Measurements from ENCODE around the gene TMEM51. TPM values are rescaled to one million over a fixed set of nuclear protein-coding genes. Genes with fewer than 3 reads are reported as not detected.

TMEM51 gene
- total and polyA plus RNA-seq, 2 donors (not counting 1 experiment from before 2014, with no cell fraction given) = 0.06 to 0.30 TPM

GRCh38 chr1:15125101-15125745, 28.3 kb upstream of the TMEM51 start:
- Histone ChIP-seq H3K36me3 (replicated peaks in 1 of 2; ENCODE audit: control extremely low read depth in 1 of 2, control insufficient read depth in 1 of 2, extremely low read depth in 1 of 2, insufficient read depth in 2 of 2, low read length in 1 of 2) (no peaks in the 10 kb centered on the region), H3K4me3 (ENCODE audit: control extremely low read depth in 1 of 5, extremely low read depth in 1 of 5, insufficient read depth in 1 of 5, low read depth in 2 of 5, low read length in 4 of 5) (no peak overlapping the region), H3K4me1 (ENCODE audit: control insufficient read depth in 2 of 2, insufficient read depth in 2 of 2, low read length in 2 of 2) (no peaks in the 10 kb centered on the region), H3K4me2 (replicated peaks; ENCODE audit: low read depth, low read length, poor library complexity, severe bottlenecking) (no peak overlapping the region), H3K27me3 (replicated peaks in 1 of 4; ENCODE audit: control extremely low read depth in 1 of 4, control insufficient read depth in 3 of 4, insufficient read depth in 4 of 4, low read length in 3 of 4) (peaks cover 0 to 13% (median 2%) of the 10 kb centered on the region in 4 experiments), H3K9me3 (ENCODE audit: control extremely low read depth in 1 of 3, control insufficient read depth in 2 of 3, insufficient read depth in 1 of 3, low read length in 2 of 3) (peaks cover 0 to 9% (median 0%) of the 10 kb centered on the region in 3 donors), H3K79me2 (ENCODE audit: control insufficient read depth, insufficient read depth, low read length) (no peaks in the 10 kb centered on the region), H3K27ac (ENCODE audit: low read length in 2 of 2) (no peak overlapping the region), H4K20me1 (ENCODE audit: control insufficient read depth, insufficient read depth, low read length, poor library complexity, severe bottlenecking) (no peaks in the 10 kb centered on the region), H3K9ac (ENCODE audit: low read length) (no peak overlapping the region), H2AFZ (ENCODE audit: insufficient read depth, low read depth, low read length, poor library complexity, severe bottlenecking) (no peak overlapping the region)
- Mint-ChIP-seq H3K4me3 (no peak overlapping the region), H3K27ac (no peak overlapping the region), H3K4me1 (no peaks in the 10 kb centered on the region), H3K9me3 (ENCODE audit: insufficient read depth) (no peaks in the 10 kb centered on the region), H3K27me3 (peaks cover 5% of the 10 kb centered on the region)
- ATAC-seq (ENCODE audit: low read depth) = no peak
- intact Hi-C loops (cut with micrococcal nuclease) = no loop called here
- CTCF ChIA-PET = no interaction called here
- 94% methylated on average over 5 of the region's 7 CpGs for WGBS (ENCODE audit: insufficient coverage)
- TF ChIP-seq EZH2 (IDR thresholded peaks at IDR 0.05; ENCODE audit: borderline replicate concordance, insufficient read depth, low read depth, low read length, poor library complexity, severe bottlenecking) = no peak
- no peak for TF ChIP-seq CTCF (IDR thresholded peaks at IDR 0.05)
- DNase-seq = no peak
- POLR2A ChIA-PET = no interaction called here

GRCh38 chr1:15128077-15128476, 25.5 kb upstream of the TMEM51 start:
- H3K27me3 Mint-ChIP-seq = peaks cover 11% of the 10 kb centered on the region

More at GRCh38 chr1:15128077-15128476, 25.5 kb upstream of the TMEM51 start:
- ATAC-seq (ENCODE audit: low read depth) (no peak), DNase-seq (no peak)
- Histone ChIP-seq H3K27ac (ENCODE audit: low read length in 2 of 2) (no peak overlapping the region), H3K27me3 (replicated peaks in 1 of 4; ENCODE audit: control extremely low read depth in 1 of 4, control insufficient read depth in 3 of 4, insufficient read depth in 4 of 4, low read length in 3 of 4) (peaks cover 0 to 8% (median 2%) of the 10 kb centered on the region in 4 experiments), H2AFZ (ENCODE audit: insufficient read depth, low read depth, low read length, poor library complexity, severe bottlenecking) (no peak overlapping the region), H3K9me3 (ENCODE audit: control extremely low read depth in 1 of 3, control insufficient read depth in 2 of 3, insufficient read depth in 1 of 3, low read length in 2 of 3) (peaks cover 0 to 9% (median 0%) of the 10 kb centered on the region in 3 donors), H3K4me2 (replicated peaks; ENCODE audit: low read depth, low read length, poor library complexity, severe bottlenecking) (no peak overlapping the region), H3K79me2 (ENCODE audit: control insufficient read depth, insufficient read depth, low read length) (no peaks in the 10 kb centered on the region), H3K9ac (ENCODE audit: low read length) (no peak overlapping the region), H4K20me1 (ENCODE audit: control insufficient read depth, insufficient read depth, low read length, poor library complexity, severe bottlenecking) (no peaks in the 10 kb centered on the region), H3K4me1 (ENCODE audit: control insufficient read depth in 2 of 2, insufficient read depth in 2 of 2, low read length in 2 of 2) (no peaks in the 10 kb centered on the region), H3K4me3 (ENCODE audit: control extremely low read depth in 1 of 5, extremely low read depth in 1 of 5, insufficient read depth in 1 of 5, low read depth in 2 of 5, low read length in 4 of 5) (no peak overlapping the region), H3K36me3 (replicated peaks in 1 of 2; ENCODE audit: control extremely low read depth in 1 of 2, control insufficient read depth in 1 of 2, extremely low read depth in 1 of 2, insufficient read depth in 2 of 2, low read length in 1 of 2) (no peaks in the 10 kb centered on the region)
- Mint-ChIP-seq H3K27ac (no peak overlapping the region), H3K4me1 (no peaks in the 10 kb centered on the region), H3K4me3 (no peak overlapping the region), H3K9me3 (ENCODE audit: insufficient read depth) (no peaks in the 10 kb centered on the region)
- POLR2A ChIA-PET = no interaction called here
- intact Hi-C loops (cut with micrococcal nuclease) = no loop called here
- CTCF ChIA-PET = interaction anchor here (0.7 to 2.1 kb wide), 11 partner anchors 9 to 306 kb away, joined by 3 to 21 read pairs (median 4); no protein-coding TSS in a partner anchor
- WGBS (ENCODE audit: insufficient coverage) = no CpG with 5 or more reads among the region's 6 CpGs
- TF ChIP-seq EZH2 (IDR thresholded peaks at IDR 0.05; ENCODE audit: borderline replicate concordance, insufficient read depth, low read depth, low read length, poor library complexity, severe bottlenecking) (no peak), CTCF (IDR thresholded peaks at IDR 0.05) (no peak)
